ENCODE results near the gene RNF113B. TPM values are rescaled to one million over a fixed set of nuclear protein-coding genes. Genes with fewer than 3 reads are reported as not detected.

RNF113B gene
- total RNA-seq, 2 experiments from 2014 or later: not detected

GRCh38 chr13:98184792-98185191 lies 7.7 kb upstream of the RNF113B start:
- no peaks in the 10 kb centered on the region for H3K79me2 ChIP-seq (ENCODE audit: insufficient read depth, low read depth, low read length)
- no peak overlapping the region for H3K4me3 ChIP-seq (ENCODE audit: low read depth, low read length, poor library complexity, severe bottlenecking)
- H3K9me3 ChIP-seq (ENCODE audit: low read length): no peaks in the 10 kb centered on the region
- H3K4me2 ChIP-seq (ENCODE audit: low read length): no peak overlapping the region
- ChIA-PET POLR2A (no interaction called here), CTCF (ENCODE audit: unreplicated experiment) (no interaction called here)
- no peaks in the 10 kb centered on the region for H4K20me1 ChIP-seq (ENCODE audit: insufficient read depth, low read length)
- no peak overlapping the region for H2AFZ ChIP-seq (ENCODE audit: low read length)
- H3K27ac ChIP-seq (ENCODE audit: low read depth, low read length, poor library complexity, severe bottlenecking): no peak overlapping the region
- BruUV-seq (replicated peaks): no TSS peak
- H3K4me1 ChIP-seq (ENCODE audit: insufficient read depth, low read length, poor library complexity, severe bottlenecking): no peaks in the 10 kb centered on the region
- no peaks in the 10 kb centered on the region for H3K9me2 ChIP-seq (ENCODE audit: insufficient read depth, low read length)
- no peak for DNase-seq (ENCODE audit: low spot score)
- intact Hi-C loops (cut with micrococcal nuclease; ENCODE audit: unreplicated experiment): no loop called here
- TF ChIP-seq EZH2phosphoT487 (IDR thresholded peaks at IDR 0.05; ENCODE audit: borderline replicate concordance, low read depth, low read length) (no peak), CTCF (conservative IDR thresholded peaks at IDR 0.05; ENCODE audit: low read length) (no peak)
- no peaks in the 10 kb centered on the region for H3K36me3 ChIP-seq (ENCODE audit: insufficient read depth, low read length)

GRCh38 chr13:98182589-98182988 lies 5.5 kb upstream of the RNF113B start:
- no peaks in the 10 kb centered on the region for H3K9me2 ChIP-seq (ENCODE audit: insufficient read depth, low read length)
- H3K4me2 ChIP-seq (ENCODE audit: low read length): no peak overlapping the region
- BruUV-seq (replicated peaks): no TSS peak
- ChIA-PET CTCF (ENCODE audit: unreplicated experiment) (no interaction called here), POLR2A (interaction anchor here (0.6 kb wide), 1 partner anchor 116 kb away, joined by 3 read pairs; no protein-coding TSS in a partner anchor)
- intact Hi-C loops (cut with micrococcal nuclease; ENCODE audit: unreplicated experiment): no loop called here
- no peak overlapping the region for H3K4me3 ChIP-seq (ENCODE audit: low read depth, low read length, poor library complexity, severe bottlenecking)
- no peaks in the 10 kb centered on the region for H4K20me1 ChIP-seq (ENCODE audit: insufficient read depth, low read length)
- H2AFZ ChIP-seq (ENCODE audit: low read length): no peak overlapping the region
- H3K79me2 ChIP-seq (ENCODE audit: insufficient read depth, low read depth, low read length): no peaks in the 10 kb centered on the region
- no peak overlapping the region for H3K27ac ChIP-seq (ENCODE audit: low read depth, low read length, poor library complexity, severe bottlenecking)
- no peaks in the 10 kb centered on the region for H3K4me1 ChIP-seq (ENCODE audit: insufficient read depth, low read length, poor library complexity, severe bottlenecking)
- TF ChIP-seq EZH2phosphoT487 (IDR thresholded peaks at IDR 0.05; ENCODE audit: borderline replicate concordance, low read depth, low read length): no peak
- no peak for TF ChIP-seq CTCF (conservative IDR thresholded peaks at IDR 0.05; ENCODE audit: low read length)
- H3K36me3 ChIP-seq (ENCODE audit: insufficient read depth, low read length): no peaks in the 10 kb centered on the region
- no peaks in the 10 kb centered on the region for H3K9me3 ChIP-seq (ENCODE audit: low read length)
- DNase-seq (ENCODE audit: low spot score): no peak

GRCh38 chr13:98182153-98182552 lies 5.1 kb upstream of the RNF113B start:
- ChIA-PET CTCF (ENCODE audit: unreplicated experiment) (no interaction called here), POLR2A (interaction anchor here (0.6 kb wide), 1 partner anchor 116 kb away, joined by 3 read pairs; no protein-coding TSS in a partner anchor)
- H2AFZ ChIP-seq (ENCODE audit: low read length): no peak overlapping the region
- BruUV-seq (replicated peaks): no TSS peak
- TF ChIP-seq EZH2phosphoT487 (IDR thresholded peaks at IDR 0.05; ENCODE audit: borderline replicate concordance, low read depth, low read length) (no peak), CTCF (conservative IDR thresholded peaks at IDR 0.05; ENCODE audit: low read length) (no peak)
- no peak for DNase-seq (ENCODE audit: low spot score)
- H3K4me3 ChIP-seq (ENCODE audit: low read depth, low read length, poor library complexity, severe bottlenecking): no peak overlapping the region
- no peaks in the 10 kb centered on the region for H3K9me3 ChIP-seq (ENCODE audit: low read length)
- no peaks in the 10 kb centered on the region for H3K79me2 ChIP-seq (ENCODE audit: insufficient read depth, low read depth, low read length)
- no peak overlapping the region for H3K4me2 ChIP-seq (ENCODE audit: low read length)
- no peaks in the 10 kb centered on the region for H3K9me2 ChIP-seq (ENCODE audit: insufficient read depth, low read length)
- H3K4me1 ChIP-seq (ENCODE audit: insufficient read depth, low read length, poor library complexity, severe bottlenecking): no peaks in the 10 kb centered on the region
- no peaks in the 10 kb centered on the region for H3K36me3 ChIP-seq (ENCODE audit: insufficient read depth, low read length)
- intact Hi-C loops (cut with micrococcal nuclease; ENCODE audit: unreplicated experiment): no loop called here
- H3K27ac ChIP-seq (ENCODE audit: low read depth, low read length, poor library complexity, severe bottlenecking): no peak overlapping the region
- no peaks in the 10 kb centered on the region for H4K20me1 ChIP-seq (ENCODE audit: insufficient read depth, low read length)

Data from OCI-LY7 (cell line).